ENCODE measurements around the gene TARBP2.

Gene TARBP2, protein sequence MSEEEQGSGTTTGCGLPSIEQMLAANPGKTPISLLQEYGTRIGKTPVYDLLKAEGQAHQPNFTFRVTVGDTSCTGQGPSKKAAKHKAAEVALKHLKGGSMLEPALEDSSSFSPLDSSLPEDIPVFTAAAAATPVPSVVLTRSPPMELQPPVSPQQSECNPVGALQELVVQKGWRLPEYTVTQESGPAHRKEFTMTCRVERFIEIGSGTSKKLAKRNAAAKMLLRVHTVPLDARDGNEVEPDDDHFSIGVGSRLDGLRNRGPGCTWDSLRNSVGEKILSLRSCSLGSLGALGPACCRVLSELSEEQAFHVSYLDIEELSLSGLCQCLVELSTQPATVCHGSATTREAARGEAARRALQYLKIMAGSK

DNA sequence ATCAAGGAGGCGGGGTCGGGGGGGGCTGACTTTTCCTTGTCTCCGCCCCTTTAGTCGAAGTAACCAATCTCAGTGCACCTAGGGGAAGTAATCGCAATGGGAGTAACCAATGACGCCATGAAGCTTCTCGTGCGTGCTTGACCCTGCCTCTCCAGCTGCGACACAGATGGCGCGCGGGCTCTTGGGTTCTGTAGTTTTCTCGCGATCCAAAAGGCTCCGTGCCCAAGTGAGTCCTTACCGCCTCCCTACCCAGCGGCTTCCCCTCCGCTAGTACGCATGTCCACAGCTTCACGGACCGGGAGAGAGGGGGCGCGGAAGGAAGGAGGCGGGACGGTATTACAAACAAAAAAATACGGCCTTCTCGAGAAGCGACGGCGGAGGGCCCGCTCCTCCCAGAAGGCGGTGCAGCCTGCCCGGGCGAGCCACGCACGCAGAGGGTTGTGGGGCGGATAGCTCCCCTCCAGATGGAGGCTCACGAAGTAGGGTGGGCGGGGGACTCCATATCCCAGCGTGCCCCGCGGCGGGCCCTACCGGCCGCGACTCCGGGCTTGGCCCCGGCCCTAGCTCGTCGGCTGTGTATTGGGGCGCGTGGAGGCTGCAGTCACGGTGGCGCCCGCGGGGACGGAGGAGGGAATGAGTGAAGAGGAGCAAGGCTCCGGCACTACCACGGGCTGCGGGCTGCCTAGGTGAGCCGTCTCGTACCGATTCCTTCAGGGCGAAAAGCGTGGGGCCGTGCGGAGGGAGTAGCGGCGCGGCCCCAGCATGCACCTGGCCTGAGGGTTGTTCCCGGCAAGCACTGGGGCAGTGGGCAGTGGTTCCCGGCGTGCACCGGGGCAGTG is at the start of gene TARBP2:
TARBP2 (plus strand) TSS at position 508 of the 839 bp plus-strand sequence; CDS start at position 634, 126 bp downstream.
- DNase-seq, result peak; percentile 98

DNA sequence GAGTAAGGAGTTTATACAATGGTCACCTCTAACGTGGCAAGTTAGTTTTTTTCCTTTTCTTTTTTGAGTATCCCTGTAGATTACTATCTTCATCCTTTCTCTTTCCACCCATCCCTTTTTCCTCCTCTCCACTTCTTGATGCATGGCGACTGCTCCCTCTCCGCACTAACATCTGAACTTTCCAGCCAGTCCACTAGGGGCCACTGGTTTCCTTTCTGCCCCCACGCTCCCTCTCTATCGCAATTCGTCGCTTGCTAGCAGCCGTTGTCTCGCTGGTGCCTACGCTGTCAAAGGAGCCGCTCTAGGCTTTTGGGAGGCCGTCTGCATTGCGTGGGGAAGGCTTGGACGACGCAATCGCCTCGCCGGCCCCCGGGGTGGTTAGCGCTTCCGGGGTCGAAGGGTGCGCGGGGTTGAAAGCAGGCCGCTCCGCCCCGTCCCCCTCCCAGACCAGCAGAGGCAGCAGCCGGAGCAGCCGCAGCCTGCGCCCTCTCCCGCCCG is 49.4 kb upstream of the TARBP2 start, which contains the start of gene PCBP2:
PCBP2 (plus strand) TSS at position 442 of the 498 bp plus-strand sequence. CDS start 2,699 bp downstream, outside the sequence.
- peak; percentile 98 for DNase-seq

DNA sequence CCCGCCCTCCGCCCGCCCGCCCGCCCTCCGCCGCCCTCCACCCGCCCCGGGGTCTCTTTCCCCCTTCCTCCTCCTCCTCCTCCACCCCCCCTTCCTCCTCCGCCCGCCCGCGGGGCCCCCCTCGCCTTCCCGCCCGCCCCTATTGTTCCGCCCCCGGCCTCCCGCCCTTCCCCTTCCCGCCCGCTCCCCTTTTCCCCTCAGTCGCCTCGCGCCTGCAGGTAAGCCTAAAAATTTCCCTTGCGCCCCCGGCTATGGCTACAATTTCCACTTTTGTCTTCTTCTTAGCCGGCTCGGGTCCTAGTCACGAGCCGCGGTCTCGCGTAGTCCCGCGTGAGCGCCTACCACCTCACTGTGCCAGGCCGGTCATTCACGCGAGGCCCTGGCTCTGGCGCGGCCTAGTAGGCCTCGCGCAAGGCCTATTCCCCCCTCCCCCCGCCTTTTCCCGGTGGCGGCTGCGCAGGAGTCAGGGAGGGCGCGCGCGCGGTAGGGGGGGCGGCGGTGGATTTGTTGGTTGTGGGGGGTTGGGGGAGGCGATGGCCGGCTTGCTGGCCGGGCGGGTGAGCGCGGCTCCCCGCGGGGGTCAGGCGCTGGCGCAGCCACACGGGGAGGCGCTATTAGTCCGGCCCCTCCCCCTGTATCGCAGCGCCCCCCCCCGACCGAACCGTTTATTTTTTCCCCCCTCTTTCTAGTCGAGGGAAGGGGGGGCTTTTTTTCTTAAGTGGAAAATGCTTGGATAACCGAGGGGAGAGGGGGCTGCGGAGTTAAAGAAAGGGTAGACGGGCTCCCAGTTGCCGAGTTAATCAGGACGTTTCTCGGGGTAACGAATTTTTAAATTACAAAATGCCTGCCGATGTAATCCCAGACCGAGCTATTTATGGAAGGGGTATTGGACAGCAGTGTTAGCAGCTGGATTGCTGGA is 48.7 kb upstream of the TARBP2 start:
- peak; percentile 79 for DNase-seq

DNA sequence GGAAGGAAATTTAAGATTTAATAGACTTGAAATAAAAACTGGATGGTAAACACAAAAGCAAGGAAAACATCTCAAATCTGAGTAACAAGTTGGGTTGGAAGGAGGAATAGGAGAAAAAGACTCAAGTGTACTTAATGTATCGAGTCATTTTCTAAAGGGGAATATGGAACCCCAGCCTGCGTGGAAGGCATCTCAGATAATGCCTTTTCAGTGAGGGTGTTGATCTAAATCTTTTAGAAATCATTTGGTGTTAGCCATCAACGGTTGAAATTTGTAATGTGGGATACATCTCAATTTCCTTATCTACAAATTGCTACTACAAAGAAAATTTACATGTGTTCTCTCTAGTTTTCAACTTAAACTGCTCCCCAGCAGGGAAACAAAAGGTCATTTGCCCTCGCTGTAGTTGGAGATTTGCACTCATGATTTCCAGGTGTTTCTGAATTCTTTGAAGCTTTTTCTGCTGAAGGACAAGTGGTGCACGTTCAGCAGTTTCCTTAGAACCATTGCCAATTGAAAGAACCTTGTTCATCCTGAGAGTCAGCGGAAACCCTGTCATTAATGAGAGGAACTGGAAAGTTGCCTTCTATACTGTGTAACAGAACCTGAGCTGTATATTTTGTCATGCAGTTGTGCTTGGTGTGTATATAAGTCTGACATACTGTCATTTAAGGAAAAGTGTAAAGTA is 47.0 kb upstream of the TARBP2 start:
- DNase-seq, result no peak

DNA sequence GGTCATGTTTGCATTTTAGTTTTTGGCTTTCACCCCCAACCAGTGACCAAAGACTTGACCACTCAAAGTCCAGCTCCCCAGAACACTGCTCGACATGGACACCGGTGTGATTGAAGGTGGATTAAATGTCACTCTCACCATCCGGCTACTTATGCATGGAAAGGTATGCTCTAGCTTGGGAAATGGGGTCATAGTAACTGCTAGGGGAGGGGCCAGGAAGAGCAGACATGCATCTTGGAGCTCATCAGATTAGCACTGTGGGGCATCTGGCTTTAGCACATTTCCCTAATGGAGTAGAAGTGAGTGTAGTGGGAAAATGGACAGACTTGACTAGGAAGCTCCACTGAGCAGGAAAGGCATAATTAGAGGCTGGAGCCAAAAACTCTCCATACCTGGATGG is 46.4 kb upstream of the TARBP2 start:
- DNase-seq, result no peak

DNA sequence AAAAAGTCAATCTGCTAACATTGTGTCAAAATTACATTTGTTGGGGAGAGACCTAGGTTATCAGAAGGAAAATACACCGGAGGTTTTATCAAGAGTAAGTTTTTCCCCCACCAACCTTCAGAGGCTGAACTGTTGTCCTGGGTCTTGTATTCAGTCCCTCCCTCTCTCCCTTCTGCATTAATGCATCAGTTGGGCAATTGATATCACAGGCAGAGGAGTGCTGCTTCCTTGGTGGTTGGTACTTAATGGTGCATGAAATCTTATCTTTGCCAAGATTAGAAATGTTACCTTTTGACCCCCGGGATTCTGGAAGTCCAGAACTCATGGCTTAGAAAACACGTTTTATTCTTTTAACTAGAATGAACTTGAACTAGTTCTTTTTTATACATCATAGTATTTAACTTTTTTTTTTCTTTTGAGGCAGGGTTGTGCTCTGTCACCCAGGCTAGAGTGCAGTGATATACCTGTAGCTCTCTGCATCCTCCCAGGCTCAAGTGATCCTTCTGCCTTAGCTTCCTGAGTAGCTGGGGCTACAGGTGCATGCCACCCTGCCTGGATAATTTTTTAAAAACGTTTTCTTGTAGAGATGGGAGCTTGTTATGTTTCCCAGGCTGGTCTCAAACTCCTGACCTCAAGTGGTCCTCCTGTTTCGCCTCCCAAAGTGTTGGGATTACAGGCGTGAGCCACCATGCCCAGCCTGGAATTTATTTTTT is 44.3 kb upstream of the TARBP2 start:
- DNase-seq, result no peak

DNA sequence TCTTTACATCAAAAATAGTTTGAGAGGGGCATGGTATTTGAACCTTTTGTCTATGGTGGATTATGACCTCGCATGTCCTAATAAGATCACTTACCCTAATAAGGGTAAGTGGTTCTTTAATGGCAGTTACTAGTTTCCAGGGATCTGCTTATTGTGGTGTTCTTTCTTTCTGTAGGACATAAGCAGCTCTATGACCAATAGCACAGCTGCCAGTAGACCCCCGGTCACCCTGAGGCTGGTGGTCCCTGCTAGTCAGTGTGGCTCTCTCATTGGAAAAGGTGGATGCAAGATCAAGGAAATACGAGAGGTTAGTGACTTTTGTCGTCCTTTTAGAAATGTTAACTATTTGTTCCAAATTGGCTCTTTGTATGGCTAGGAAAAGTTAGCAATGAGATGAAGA is 42.0 kb upstream of the TARBP2 start:
- DNase-seq, result no peak

DNA sequence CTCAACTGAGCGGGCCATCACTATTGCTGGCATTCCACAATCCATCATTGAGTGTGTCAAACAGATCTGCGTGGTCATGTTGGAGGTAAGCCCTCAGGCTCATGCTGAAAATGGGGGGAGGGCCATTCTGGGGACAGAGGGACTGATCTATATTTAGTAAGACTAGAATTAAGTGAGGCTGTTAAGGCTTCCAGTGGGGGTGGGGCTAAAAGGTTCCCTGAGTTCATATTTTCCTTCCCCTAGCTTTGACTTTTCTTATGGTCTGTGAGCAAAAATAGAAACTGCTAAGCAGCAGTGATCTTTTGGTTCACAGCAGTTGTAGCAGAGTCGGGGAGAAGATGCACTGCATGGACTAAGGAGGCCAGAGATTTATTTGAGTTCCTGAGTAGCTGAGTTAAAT is 40.0 kb upstream of the TARBP2 start:
- no peak for DNase-seq

DNA sequence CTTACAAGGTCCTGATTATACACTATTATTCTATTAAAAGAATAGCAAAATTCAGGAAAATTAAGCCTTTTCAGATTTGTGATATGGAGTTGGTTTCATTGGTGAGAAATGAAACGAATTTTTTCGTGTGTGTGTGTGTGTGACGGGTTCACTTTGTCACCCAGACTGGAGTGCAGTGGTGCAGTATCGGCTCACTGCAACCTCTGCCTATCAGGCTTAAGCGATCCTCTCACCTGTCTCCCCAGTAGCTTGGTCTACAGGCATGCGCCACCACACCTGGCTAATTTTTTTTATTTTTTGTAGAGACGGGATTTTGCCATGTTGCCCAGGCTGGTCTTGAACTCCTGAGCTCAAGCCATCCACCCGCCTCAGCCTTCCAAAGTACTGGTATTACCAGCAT is 39.5 kb upstream of the TARBP2 start:
- no peak for DNase-seq

DNA sequence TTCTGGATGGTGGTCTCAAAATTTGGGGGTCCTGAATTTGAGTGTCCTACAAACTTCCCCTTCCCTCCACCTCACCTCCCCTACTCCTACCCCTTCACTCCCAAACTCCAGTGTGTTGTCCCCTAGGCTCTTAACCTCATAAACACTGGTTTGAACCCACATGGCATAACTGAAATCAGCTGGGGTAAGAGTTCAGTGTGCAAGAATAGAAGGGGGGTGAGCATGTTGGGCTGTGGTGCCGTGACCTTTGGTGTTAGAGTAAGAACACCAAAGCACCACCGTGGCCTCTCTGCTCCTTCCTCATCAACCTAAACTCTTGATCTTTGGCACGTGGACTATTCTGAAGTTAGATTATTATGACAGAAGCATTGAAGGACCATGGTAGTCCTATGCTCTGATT is 38.1 kb upstream of the TARBP2 start:
- DNase-seq, result no peak

DNA sequence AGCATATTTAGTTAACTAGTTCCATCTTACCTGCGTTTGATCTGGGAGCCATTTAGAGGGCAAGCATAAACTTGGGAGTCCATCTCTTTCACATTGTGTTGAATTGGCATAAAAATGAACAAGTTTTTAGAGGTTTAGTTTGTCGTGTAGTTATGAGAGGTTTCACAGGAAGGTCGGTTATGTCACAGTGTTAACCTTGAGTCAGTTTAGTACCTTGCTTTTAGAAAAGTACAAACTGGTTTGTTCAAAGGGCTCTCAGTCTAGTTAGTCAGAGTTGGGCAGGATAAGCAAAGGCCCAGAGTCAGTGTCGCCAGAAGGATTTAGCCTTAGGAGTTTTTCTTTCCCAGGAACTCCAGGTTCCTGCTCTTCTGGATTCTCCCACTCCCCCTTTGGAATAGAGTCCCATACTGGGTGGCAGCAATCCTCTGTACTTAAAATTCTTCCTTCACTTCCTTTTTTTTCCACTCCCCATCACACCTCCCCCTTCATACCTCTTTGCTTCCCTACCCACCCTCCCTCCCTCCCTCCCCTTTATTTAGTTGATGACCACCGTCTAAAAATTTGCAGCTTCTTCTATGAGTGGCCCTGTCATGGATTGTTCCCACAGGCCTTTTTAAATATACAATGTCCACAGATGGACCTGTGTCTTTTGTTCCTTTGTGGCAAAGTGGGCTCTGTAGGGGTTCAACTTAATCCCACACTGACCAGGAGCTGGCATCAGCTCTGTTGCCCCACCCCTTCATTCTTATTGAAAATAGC is 37.1 kb upstream of the TARBP2 start:
- no peak for DNase-seq

DNA sequence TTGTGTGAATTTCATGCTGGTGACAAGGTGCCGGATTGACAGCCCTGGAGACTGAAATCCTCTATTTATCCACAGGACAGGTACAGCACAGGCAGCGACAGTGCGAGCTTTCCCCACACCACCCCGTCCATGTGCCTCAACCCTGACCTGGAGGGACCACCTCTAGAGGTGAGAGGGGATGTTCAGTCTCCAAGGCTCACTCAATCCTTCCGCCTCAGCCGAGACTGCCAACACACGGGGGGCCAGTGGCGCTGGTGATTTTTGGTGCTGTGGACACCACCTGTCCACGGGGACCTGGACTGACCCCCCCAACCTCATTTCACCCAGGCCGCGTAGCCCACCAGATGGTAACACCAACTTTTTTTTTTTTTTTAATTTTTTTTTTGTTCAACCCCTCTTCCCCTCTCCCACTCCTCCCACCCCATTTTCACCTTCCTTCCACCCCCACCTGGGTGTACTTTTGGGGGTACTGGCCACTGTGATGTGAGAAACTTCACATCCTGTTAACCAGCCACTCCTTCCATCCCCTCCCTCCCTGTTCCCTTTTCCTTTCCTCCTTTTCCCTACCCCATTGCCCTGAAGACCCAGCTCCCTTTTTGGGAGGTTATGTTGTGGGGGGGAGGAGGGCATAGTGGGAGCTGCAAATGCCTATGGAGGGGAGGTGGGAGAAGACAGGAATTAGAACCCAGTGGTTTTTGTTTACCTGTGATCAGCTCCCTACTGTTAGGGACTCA is 36.2 kb upstream of the TARBP2 start:
- no peak for DNase-seq

DNA sequence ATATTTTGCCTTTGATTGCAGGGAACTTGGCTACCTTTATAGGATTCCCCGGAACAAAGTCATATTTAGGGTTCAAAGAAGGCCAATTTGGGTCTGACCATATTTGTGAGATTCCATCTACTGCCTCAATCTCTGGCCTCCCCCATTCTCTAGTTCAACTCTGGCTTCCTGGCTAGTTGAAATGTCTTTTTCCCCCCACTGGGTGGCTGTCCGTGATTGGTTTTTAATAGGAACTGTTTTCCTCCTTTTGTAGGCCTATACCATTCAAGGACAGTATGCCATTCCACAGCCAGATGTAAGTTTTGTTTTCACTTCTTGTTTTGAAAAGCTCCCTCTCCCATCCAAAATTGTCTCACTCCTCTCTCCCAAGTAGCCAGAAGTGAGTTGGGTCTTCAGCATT is 35.4 kb upstream of the TARBP2 start:
- no peak for DNase-seq

DNA sequence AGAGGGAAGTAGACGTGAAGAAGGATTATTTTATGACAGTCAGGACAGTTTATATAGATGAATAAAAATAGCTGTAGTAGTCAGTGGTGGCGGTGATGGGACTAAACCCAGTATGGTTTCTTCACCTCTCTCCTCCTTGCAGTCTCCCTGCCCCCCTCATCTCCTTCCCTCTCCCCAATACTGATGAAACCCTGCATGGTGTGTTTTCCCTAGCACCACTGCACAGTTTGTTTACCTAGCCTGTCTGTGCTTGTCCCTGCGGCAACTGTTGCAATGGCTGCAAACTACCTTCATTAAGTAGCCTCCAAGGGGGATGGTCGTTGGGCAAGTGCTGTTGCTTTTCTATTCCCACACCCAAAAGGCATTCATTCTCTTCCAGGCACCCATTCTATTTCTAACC is 34.4 kb upstream of the TARBP2 start:
- DNase-seq, result no peak

DNA sequence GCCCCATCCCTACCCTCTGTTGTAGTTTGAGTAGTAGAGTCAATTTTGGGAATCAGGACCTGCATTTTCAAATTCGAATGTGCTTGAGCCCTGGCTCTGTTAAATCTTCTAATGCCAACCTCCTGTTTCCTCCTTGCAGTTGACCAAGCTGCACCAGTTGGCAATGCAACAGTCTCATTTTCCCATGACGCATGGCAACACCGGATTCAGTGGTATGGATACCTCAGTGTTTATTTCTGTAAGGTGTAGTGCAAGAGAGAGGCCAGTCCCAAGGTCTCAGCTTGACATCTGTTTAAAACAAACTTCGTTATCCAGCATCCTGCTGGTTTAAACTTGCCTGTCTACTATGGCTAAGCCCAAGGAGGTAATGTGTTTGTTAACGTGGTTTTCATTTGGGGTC is 34.0 kb upstream of the TARBP2 start:
- DNase-seq, result no peak

DNA sequence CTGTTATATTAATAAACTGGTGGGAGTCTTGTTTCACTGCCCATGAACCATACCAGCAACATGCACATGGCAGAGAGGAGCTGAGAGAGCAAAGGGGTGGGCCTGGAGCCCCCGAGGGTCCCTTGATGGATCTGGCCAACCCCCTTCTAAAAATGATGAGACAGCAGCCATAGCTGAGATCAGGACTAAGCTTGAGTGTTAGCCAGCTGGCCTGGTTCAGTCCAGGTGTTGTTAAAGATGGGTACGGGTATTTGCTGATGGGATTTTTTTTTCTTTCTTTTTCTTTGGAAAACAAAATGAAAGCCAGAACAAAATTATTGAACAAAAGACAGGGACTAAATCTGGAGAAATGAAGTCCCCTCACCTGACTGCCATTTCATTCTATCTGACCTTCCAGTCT is 33.2 kb upstream of the TARBP2 start:
- no peak for DNase-seq

DNA sequence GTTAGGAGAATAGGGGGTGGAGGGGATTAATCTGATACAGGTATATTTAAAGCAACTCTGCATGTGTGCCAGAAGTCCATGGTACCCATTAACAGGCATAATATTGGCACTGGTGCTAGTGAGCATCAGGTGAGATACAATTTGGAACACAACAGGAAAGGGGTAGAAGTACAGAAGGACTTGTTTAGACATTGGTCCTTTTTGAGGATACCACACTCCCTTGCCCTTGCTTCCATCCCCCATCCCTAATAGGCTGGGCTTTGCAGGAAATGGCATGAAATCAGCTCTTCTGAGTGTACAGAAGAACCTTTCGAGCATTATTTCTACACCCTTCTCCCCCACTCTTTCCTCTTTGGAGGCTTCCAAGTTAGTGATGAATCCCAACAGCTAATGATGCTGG is 32.8 kb upstream of the TARBP2 start:
- no peak for DNase-seq

DNA sequence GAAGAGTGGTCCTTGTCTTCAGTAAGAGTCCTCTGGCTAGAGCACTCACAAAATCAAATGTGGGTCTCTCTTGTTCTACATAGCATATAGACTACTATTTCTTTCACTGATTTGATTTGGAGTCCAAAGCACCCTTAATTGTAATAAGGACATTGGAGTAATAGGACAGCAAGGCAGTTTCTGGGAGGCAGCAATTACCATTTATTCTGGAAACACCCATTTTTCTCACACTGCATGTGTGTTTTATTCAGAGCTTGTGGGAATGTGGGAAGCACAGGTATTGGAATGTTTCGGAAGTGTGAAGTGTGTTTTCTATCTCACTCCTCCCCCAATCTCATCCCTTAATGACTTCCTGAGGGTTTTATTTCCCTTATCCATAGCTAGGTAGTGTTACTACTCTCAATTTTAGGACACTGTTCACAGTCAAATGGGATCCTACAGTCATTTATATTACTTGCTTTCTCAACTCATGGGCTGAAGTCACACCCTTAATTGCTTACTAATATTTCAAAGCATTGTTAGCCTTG is 29.0 kb upstream of the TARBP2 start:
- DNase-seq, result no peak

DNA sequence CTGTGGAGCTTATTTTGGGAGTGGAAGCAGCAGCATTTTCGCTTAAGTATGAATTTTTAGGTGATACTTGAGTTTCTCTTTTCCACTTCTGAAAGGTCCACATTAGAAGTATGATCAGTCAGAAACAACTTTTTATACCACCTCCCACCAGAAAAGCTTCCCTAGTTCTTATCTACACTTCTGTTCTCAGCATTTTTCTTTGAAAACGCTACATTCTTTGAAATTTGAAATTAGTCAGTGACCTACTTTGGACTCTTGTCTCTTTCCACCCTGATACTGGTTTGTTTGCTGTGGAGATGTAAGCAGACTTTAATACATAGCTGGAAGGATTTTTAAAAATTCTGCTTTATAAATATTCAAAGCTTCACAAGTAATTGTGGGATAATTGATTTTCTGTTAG is 27.0 kb upstream of the TARBP2 start:
- DNase-seq, result no peak

DNA sequence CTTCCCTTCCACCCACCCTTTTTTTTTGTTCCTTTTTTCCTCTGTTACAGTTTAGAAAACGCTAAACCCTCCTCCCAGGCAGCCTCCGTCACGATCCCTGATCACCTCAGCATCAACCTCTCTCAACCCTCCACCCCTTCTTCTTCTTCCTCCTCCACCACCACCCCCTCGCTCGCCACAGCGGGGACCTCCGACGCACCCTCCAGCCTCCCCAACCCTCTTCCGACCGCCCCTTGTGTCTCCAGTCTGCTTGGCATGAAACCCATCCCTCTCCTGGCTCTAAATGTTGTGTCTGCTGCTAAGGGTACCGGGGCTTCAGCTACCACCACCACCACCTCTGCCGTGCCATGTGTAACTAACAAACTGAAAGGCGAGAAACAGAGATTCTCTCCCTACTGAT is 26.3 kb upstream of the TARBP2 start:
- DNase-seq, result no peak
